Measurements from ENCODE around the gene TBC1D10A. TPM values are rescaled to one million over a fixed set of nuclear protein-coding genes. Genes with fewer than 3 reads are reported as not detected.

The TBC1D10A gene
- total and polyA plus RNA-seq, 7 donors: 2.2 to 4.8 (median 3.2) TPM

- no peak overlapping the region for H3K4me3 ChIP-seq
- intact Hi-C loops (cut with DNase I): no loop called here
- TF ChIP-seq, protein P1, sequence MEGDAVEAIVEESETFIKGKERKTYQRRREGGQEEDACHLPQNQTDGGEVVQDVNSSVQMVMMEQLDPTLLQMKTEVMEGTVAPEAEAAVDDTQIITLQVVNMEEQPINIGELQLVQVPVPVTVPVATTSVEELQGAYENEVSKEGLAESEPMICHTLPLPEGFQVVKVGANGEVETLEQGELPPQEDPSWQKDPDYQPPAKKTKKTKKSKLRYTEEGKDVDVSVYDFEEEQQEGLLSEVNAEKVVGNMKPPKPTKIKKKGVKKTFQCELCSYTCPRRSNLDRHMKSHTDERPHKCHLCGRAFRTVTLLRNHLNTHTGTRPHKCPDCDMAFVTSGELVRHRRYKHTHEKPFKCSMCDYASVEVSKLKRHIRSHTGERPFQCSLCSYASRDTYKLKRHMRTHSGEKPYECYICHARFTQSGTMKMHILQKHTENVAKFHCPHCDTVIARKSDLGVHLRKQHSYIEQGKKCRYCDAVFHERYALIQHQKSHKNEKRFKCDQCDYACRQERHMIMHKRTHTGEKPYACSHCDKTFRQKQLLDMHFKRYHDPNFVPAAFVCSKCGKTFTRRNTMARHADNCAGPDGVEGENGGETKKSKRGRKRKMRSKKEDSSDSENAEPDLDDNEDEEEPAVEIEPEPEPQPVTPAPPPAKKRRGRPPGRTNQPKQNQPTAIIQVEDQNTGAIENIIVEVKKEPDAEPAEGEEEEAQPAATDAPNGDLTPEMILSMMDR (IDR thresholded peaks at IDR 0.05): no peak
- H3K27ac ChIP-seq: no peak overlapping the region
- DNase-seq (no peak), ATAC-seq (no peak)
- peaks cover 4% of the 10 kb centered on the region for H3K4me1 ChIP-seq
- 93 to 95% (median 95%) methylated on average over 3 of the region's 3 CpGs for WGBS, 3 donors
- no peaks in the 10 kb centered on the region for H3K36me3 ChIP-seq (ENCODE audit: insufficient read depth in 1 of 2, low read depth in 1 of 2)
- peaks cover 0 to 48% (median 15%) of the 10 kb centered on the region in 3 donors for H3K27me3 ChIP-seq (ENCODE audit: insufficient read depth in 3 of 3, low read length in 2 of 3)
- H3K9me3 ChIP-seq: no peaks in the 10 kb centered on the region
These were observed 76.6 kb downstream of the TBC1D10A start for GRCh38 chr22:30250039-30250565.

DNA sequence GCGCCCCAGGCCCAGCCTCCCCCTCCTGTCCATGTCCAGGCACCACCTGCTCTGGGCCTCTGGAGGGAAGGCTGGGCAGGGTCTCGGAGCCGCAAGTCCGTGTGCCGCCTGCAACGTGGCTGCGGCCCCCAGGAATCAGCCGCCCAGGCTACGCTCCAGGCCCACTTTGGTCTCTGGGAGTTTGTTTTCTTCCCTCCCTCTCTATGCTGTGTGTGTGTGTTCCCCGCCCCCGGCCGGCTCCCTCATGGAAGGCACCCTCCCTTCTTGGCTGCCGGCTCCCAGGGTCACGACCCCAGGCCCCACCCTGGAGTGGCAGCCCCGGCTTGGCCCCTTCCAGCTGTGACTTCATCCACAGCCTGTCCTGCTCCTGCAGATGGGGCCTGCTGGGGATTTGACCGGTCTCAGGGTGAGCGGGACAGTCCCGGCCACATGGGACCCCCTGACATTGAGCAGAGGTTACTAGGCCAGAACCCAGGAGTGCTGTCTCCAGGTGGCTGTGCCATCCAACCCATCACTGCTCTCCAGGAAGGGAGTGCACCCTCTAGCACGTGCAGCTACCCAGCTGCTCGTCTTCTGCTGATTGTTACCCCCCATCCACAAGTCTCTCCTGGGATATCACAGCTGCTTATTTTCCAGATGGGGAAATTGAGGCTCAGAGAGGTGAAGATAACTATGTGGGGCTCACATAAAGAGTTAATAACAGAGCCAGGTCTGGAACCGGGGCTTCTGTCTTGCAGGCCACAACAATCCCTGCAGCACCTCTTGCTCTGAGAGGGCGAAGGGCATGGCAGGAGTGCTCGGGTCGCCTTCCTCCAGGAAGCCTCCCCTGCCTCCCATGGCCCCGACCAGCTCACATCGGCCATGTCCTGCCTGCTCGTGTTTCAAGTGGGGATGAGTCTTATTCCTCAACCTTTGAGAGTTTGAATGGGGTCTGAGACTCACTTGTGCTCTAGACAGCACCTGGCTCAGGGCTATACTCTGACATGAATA lies 77.4 kb downstream of the TBC1D10A start:
- TF ChIP-seq, protein P1 (IDR thresholded peaks at IDR 0.05): no peak
- DNase-seq: peak; percentile 66 to 74
- intact Hi-C loops (cut with DNase I): no loop called here
- no peak overlapping the region for H3K27ac ChIP-seq
- peaks cover 4% of the 10 kb centered on the region for H3K4me1 ChIP-seq
- peak in 3 of 4 donors; percentile 11 to 35 (median 12) for ATAC-seq
- 60 to 64% (median 61%) methylated on average over 24 to 27 of the region's 27 CpGs for WGBS, 3 donors
- peaks cover 0 to 48% (median 16%) of the 10 kb centered on the region in 3 donors for H3K27me3 ChIP-seq (ENCODE audit: insufficient read depth in 3 of 3, low read length in 2 of 3)
- H3K36me3 ChIP-seq (ENCODE audit: insufficient read depth in 1 of 2, low read depth in 1 of 2): no peaks in the 10 kb centered on the region
- no peaks in the 10 kb centered on the region for H3K9me3 ChIP-seq
- no peak overlapping the region for H3K4me3 ChIP-seq

GRCh38 chr22:30248484-30248883 lies 78.3 kb downstream of the TBC1D10A start:
- Histone ChIP-seq H3K4me1 (peaks cover 4% of the 10 kb centered on the region), H3K27me3 (ENCODE audit: insufficient read depth in 3 of 3, low read length in 2 of 3) (peaks cover 0 to 51% (median 16%) of the 10 kb centered on the region in 3 donors), H3K27ac (no peak overlapping the region), H3K9me3 (no peaks in the 10 kb centered on the region), H3K36me3 (ENCODE audit: insufficient read depth in 1 of 2, low read depth in 1 of 2) (no peaks in the 10 kb centered on the region), H3K4me3 (no peak overlapping the region)
- TF ChIP-seq, protein P1 (IDR thresholded peaks at IDR 0.05): no peak
- no peak for ATAC-seq
- intact Hi-C loops (cut with DNase I): no loop called here
- 64 to 75% (median 72%) methylated on average over 6 of the region's 6 CpGs for WGBS, 3 donors
- no peak for DNase-seq

DNA sequence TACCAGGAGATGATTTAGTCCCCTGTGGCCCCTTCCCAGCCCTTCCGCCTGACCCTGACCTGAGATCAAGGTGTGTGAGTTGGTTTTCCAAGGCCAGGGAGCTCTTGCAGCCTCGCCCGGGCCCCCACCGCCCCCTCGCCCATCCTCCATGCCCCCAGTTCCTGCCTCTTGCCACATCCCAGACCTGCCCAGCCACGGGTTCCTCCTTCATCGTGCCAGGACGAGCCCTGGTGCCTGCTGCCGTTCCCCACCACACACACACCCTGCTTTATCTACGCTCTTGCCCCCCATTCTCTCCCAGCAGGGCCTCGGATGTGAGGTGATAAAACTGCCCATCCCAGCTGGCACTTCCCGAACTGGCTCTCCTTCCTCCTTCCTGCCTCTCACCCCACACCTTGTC lies 78.8 kb downstream of the TBC1D10A start:
- 73 to 79% (median 78%) methylated on average over 12 of the region's 12 CpGs for WGBS, 3 donors
- TF ChIP-seq, protein P1 (IDR thresholded peaks at IDR 0.05): no peak
- H3K9me3 ChIP-seq: no peaks in the 10 kb centered on the region
- intact Hi-C loops (cut with DNase I): no loop called here
- peaks cover 0 to 51% (median 16%) of the 10 kb centered on the region in 3 donors for H3K27me3 ChIP-seq (ENCODE audit: insufficient read depth in 3 of 3, low read length in 2 of 3)
- no peak for ATAC-seq
- no peak overlapping the region for H3K27ac ChIP-seq
- no peaks in the 10 kb centered on the region for H3K36me3 ChIP-seq (ENCODE audit: insufficient read depth in 1 of 2, low read depth in 1 of 2)
- no peak overlapping the region for H3K4me3 ChIP-seq
- DNase-seq: no peak
- peaks cover 4% of the 10 kb centered on the region for H3K4me1 ChIP-seq
